Parathyroid adenoma (tissue), 2 donors: ENCODE data around the gene C1orf52.

ENCODE experiments used
- H2AFZ ChIP-seq: fragments of 300-600 bp; sonication (generic); one replicate; pipeline ENCODE4 v1.7.0; 2017; ENCODE audit warnings: antibody characterized with exemption, mild to moderate bottlenecking
- H3K27ac ChIP-seq: fragments of 300-600 bp; sonication (generic); one replicate; pipeline ENCODE4 v1.7.0; 2017
- H3K27me3 ChIP-seq: fragments of 300-600 bp; sonication (generic); one replicate; pipeline ENCODE4 v1.7.0; 2017; ENCODE audit warnings: low read length; ENCODE audit not compliant: control insufficient read depth, insufficient read depth
- H3K36me3 ChIP-seq: fragments of 300-600 bp; sonication (generic); one replicate; pipeline ENCODE4 v1.7.0; 2017; ENCODE audit warnings: low read length; ENCODE audit not compliant: control insufficient read depth, insufficient read depth
- H3K4me1 ChIP-seq: fragments of 300-600 bp; sonication (generic); one replicate; pipeline ENCODE4 v1.7.0; 2017; ENCODE audit warnings: control low read depth
- H3K4me2 ChIP-seq: fragments of 300-600 bp; sonication (generic); one replicate; pipeline ENCODE4 v1.7.0; 2017; ENCODE audit warnings: low read length
- H3K4me3 ChIP-seq: fragments of 300-600 bp; sonication (generic); one replicate; pipeline ENCODE4 v1.7.0; 2017; ENCODE audit warnings: low read depth, low read length
- H3K79me2 ChIP-seq: fragments of 300-600 bp; sonication (generic); one replicate; pipeline ENCODE4 v1.7.0; 2017; ENCODE audit warnings: control low read depth
- H3K9ac ChIP-seq: fragments of 300-600 bp; sonication (generic); one replicate; pipeline ENCODE4 v1.7.0; 2017; ENCODE audit warnings: mild to moderate bottlenecking
- H3K9me3 ChIP-seq: fragments of 300-600 bp; sonication (generic); one replicate; pipeline ENCODE4 v1.7.0; 2017; ENCODE audit warnings: low read length; ENCODE audit not compliant: control insufficient read depth
- CTCF ChIP-seq: fragments of 300-600 bp; sonication (generic); IDR thresholded peaks from one replicate; pipeline ENCODE4 v1.7.0; 2017; ENCODE audit warnings: antibody characterized with exemption, mild to moderate bottlenecking
- donor health status: primary hyperparathyroidism.

The C1orf52 gene

DNA sequence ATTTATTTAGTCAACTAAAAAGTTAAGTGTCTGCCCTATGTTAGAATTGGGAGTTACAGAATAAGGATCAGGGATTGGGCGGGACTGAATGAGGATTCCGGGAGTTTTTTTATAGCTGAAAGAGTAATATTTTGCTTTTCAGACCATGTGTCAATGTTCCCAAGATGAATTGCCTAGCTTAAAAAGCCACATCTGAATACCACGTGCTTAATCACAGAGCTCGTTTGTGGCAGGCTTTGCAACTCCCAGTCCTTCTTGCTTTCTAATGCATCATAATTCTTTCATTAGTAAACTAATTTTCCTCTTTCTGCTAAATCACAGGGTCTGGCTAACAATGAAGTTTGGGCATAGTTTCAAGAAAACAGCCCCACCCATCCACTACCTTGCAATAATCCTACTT lies 21.2 kb upstream of the C1orf52 start:
- no peaks in the 10 kb centered on the region for H3K27me3 ChIP-seq
- H3K4me3 ChIP-seq, result no peak overlapping the region
- no peak overlapping the region for H3K9ac ChIP-seq
- H3K4me2 ChIP-seq, result no peak overlapping the region
- H3K36me3 ChIP-seq, result no peaks in the 10 kb centered on the region
- H3K4me1 ChIP-seq, result no peaks in the 10 kb centered on the region
- no peak for TF ChIP-seq CTCF
- H3K9me3 ChIP-seq, result no peaks in the 10 kb centered on the region
- H3K27ac ChIP-seq, result no peak overlapping the region
- no peak overlapping the region for H2AFZ ChIP-seq
- no peaks in the 10 kb centered on the region for H3K79me2 ChIP-seq

DNA sequence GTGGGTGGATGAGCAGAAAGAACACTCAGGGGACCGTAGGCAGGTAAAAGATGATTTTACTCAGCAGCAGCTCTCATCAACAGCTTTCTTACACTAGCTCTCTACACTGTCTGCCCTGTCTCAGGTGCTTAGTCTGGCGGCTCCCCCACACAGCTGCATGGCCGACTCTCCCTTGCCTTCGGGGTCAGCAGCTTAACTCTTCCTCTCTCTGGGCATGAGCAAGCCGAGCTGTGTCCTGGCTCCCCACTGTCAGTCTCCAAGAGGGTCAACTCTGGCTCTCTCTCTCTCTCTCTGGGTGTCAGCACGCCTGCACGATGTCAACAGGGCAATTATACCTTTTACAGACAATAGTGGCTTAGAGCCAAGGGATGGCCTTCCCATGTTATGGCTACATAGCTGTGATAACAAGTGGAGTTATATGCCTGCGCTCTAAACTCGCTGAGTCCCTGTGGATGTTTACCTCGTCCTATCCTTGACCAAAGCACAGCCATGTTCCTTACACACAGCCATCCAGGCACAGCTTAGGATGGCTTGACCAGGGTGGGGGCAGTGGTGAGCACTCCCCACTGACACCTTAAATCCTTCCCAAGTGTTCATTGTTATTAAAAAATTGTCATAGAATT lies 20.1 kb upstream of the C1orf52 start:
- Histone ChIP-seq H2AFZ (no peak overlapping the region), H3K27ac (no peak overlapping the region), H3K79me2 (no peaks in the 10 kb centered on the region), H3K27me3 (no peaks in the 10 kb centered on the region), H3K4me1 (peaks cover 5% of the 10 kb centered on the region), H3K9ac (no peak overlapping the region), H3K4me3 (no peak overlapping the region), H3K36me3 (no peaks in the 10 kb centered on the region), H3K9me3 (no peaks in the 10 kb centered on the region), H3K4me2 (no peak overlapping the region)
- TF ChIP-seq CTCF, result no peak

DNA sequence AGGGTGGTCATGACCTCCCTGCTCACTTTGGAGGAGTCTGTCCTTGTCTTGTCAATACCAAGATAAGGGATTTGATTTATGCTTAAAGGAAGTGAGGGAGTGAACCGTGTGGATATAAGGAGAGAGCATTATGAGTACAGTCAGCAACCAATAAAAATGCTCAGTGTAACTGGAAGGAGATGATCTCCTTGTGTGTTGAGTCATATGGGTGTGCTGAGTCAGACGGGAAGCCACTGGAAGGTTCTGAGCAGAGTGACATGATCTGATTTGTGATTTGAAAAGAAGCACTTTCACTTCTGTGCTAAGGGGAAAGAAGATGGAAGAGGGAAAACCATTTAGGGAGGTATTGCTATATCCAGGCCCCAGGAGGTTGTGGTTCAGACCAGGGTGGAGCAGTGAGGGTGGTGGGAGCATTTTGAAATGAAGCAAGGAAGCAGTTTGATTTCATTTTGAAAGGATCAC lies 19.4 kb upstream of the C1orf52 start:
- Histone ChIP-seq H2AFZ (peak overlapping the region; percentile 38), H3K4me2 (no peak overlapping the region), H3K4me3 (no peak overlapping the region), H3K79me2 (no peaks in the 10 kb centered on the region), H3K9me3 (no peaks in the 10 kb centered on the region), H3K36me3 (no peaks in the 10 kb centered on the region), H3K9ac (no peak overlapping the region), H3K27ac (no peak overlapping the region), H3K27me3 (no peaks in the 10 kb centered on the region), H3K4me1 (peaks cover 5% of the 10 kb centered on the region)
- TF ChIP-seq CTCF, result no peak

DNA sequence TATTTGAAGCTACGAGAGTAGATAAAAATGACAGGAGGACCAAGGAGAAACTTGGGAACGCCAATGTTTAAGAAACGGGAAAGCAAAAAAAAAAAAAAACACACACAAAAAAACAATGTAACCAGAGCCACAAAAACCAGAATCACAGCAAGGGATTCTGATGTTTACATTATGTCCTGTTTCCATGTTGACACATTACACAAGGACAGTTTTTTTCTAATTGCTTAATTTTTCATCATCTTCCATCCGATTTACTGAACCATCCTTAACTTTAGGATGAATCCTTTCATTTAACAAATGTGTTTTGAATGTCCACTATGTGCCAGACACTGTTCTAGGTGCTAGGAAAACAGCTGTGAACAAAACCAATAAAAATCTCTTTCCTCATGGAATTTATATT lies 18.3 kb upstream of the C1orf52 start:
- no peak for TF ChIP-seq CTCF
- H3K4me3 ChIP-seq, result no peak overlapping the region
- no peak overlapping the region for H3K27ac ChIP-seq
- H3K4me2 ChIP-seq, result no peak overlapping the region
- H3K4me1 ChIP-seq, result peaks cover 5% of the 10 kb centered on the region
- no peaks in the 10 kb centered on the region for H3K27me3 ChIP-seq
- H3K36me3 ChIP-seq, result no peaks in the 10 kb centered on the region
- no peak overlapping the region for H2AFZ ChIP-seq
- H3K79me2 ChIP-seq, result no peaks in the 10 kb centered on the region
- no peak overlapping the region for H3K9ac ChIP-seq
- no peaks in the 10 kb centered on the region for H3K9me3 ChIP-seq

DNA sequence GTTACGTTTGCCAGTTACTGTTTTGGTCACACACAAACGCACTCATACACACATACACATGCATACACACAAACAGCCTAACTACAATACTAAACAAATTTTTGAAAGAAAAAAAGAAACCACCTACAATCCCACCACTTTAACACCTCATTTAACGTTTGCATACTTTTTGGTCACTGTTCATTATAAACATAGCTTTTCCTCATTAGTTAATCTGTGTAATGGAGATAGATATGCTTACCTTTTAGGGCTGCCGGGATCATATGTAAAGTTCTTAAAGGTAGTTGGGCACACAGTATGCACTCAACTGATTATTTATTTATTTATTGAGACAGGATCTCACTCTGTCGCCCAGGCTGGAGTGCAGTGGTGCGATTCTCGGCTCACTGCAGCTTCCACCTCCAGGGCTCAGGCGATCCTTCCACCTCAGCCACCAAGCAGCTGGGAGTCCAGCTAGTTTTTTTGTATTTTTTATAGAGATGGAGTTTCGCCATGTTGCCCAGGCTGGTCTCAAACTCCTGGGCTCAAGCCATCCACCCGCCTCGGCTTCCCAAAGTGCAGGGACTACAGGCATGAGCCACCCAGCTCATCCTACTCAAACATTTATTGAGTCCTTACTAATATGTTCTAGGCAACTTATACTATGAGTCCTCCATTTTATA lies 17.6 kb upstream of the C1orf52 start:
- H2AFZ ChIP-seq, result peak overlapping the region; percentile 55
- no peak overlapping the region for H3K9ac ChIP-seq
- no peaks in the 10 kb centered on the region for H3K79me2 ChIP-seq
- H3K27me3 ChIP-seq, result no peaks in the 10 kb centered on the region
- peak overlapping the region; percentile 74 for H3K4me2 ChIP-seq
- H3K9me3 ChIP-seq, result no peaks in the 10 kb centered on the region
- H3K4me1 ChIP-seq, result peaks cover 5% of the 10 kb centered on the region
- peak overlapping the region; percentile 92 for H3K27ac ChIP-seq
- H3K4me3 ChIP-seq, result peak overlapping the region; percentile 94
- TF ChIP-seq CTCF, result no peak
- H3K36me3 ChIP-seq, result no peaks in the 10 kb centered on the region
